HS-27A (cell line): ENCODE measurements around the gene APAF1.
"Not testable (repeated sequence)": the region's sequence is repeated elsewhere in the genome, so short reads cannot be mapped to it uniquely, and the experiment has no call there.

ENCODE experiments used
- DNase-seq: peaks from one replicate; pipeline ENCODE4 v3.0.0-alpha.2; 2012; ENCODE audit warnings: low read depth, missing footprints

The APAF1 gene

DNA sequence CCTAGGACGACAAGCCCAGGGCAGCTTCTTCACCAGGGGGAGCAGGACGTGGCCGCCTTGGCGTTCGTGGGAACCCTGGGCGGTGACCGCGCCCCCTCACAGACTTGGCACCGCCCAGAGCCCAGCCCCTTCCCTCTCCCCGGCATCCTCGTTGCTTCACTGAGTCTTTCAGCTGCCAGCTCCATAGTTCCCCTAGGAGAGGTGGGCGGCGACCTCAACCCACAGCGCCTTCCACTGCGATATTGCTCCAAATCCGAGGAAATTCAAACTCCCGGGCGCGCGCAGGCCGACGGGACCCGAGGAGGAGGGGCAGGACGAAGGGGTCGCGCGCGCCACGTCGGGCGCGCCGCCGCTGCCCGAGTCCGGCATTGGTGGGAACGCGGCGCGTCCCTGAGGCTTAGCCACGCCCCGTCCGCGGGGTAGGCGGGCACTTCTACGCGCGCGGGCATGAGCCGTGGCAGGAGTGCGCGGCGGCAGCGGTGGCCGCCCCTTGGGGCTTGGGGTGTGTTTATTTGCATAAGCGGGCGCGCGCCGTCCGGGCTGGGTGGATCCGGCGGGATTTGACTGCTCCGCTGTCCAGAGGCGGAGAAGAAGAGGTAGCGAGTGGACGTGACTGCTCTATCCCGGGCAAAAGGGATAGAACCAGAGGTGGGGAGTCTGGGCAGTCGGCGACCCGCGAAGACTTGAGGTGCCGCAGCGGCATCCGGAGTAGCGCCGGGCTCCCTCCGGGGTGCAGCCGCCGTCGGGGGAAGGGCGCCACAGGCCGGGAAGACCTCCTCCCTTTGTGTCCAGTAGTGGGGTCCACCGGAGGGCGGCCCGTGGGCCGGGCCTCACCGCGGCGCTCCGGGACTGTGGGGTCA is at the start of gene APAF1, which contains the start of gene IKBIP:
APAF1 (plus strand) TSS at position 579 of the 860 bp plus-strand sequence. CDS start 3,070 bp downstream, outside the sequence.
IKBIP (minus strand) TSS at position 77 of the 860 bp plus-strand sequence. CDS start 87 bp downstream, outside the sequence.
- peak; percentile 84 for DNase-seq

- not testable (repeated sequence) for DNase-seq
Measured at GRCh38 chr12:98597313-98597712, 47.8 kb upstream of the APAF1 start.

- no peak for DNase-seq
Measured at GRCh38 chr12:98601924-98602323, 43.2 kb upstream of the APAF1 start.

DNA sequence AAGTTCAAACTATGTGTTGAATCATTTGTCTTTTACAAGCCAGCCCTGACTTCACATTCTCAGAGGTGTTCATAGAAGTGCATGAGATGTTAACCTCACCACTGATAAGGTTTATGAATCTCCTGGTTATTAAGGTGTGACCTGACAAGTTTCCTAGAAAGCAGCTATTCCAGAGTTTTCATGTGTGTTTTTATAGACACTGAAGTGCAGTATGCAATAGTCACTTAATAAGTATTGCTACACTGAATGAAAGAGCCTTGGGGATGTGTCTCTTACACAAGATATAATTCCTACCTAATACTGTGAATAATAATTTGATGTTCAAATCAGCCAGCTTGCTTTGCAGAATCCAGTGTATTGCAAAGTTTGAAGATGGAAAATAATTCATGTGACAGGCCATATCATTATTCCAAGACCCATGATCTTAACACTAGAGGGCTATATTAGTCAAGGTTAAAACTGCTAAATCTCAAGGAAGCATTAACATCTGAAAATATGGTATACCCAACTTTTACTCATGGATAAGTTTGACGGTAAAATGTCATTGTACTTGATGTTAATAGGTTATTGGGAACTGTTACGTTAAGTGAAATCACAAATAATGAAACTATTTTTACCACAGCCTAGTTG is 38.6 kb upstream of the APAF1 start:
- no peak for DNase-seq

DNA sequence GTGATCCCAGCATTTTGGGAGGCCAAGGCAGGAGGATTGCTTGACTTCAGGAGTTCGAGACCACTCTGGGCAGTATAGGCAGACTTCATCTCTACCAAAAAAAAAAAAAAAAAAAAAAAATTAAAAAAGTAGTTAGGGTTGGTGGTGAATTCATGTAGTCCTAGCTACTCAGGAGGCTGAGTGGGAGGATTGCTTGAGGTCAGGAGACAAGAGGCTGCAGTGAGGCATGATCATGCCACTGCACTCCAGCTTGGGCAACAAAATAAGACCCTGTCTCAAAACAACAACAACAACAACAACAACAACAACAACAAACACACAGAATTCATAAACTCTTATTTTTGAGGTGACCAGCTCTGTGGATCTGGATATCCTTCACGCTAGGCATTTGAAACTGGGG is 34.5 kb upstream of the APAF1 start:
- no peak for DNase-seq

- DNase-seq: no peak
Measured at GRCh38 chr12:98612696-98613334, 32.3 kb upstream of the APAF1 start.

DNA sequence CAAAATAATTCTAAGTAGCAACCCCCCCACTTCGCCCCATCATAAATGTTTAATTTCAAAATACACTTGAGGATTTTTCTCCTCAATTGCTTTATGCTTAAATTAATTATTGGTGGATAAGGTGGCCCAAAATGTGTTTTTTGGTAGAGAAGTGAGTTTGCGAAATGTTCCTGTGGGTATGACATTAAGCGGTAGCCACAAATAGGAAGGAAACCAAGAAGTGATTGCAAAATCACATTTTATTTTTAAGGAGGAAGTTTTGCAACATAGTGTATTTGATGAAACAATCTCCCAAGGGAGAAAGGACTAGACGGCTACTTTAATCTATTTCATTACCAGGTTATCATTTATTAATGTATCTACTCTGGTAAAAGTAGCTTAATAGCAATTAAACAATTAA is 26.1 kb upstream of the APAF1 start:
- DNase-seq: no peak

- DNase-seq: peak; percentile 60
Measured at GRCh38 chr12:98635657-98636323, 9.3 kb upstream of the APAF1 start.

- no peak for DNase-seq
Measured at GRCh38 chr12:98637068-98637467, 8.0 kb upstream of the APAF1 start.

DNA sequence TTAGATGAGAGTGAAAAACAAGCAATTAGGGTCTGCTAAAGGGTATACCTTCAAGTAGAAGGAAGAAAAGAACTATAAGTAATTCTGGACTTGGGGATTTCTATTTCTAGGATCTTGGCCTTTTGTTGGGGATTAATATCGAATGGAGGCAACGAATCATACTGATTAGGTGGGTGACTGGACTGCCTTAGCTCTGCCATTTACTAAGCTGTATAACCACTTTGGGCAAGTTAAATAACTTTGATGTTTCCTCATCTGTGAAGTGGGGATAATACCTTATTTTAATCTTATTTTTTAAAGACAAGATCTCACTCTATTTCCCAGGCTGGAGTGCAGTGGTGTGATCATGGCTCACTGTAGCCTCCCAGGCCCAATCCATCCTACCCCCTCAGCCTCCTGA is 7.1 kb upstream of the APAF1 start:
- DNase-seq: no peak

DNA sequence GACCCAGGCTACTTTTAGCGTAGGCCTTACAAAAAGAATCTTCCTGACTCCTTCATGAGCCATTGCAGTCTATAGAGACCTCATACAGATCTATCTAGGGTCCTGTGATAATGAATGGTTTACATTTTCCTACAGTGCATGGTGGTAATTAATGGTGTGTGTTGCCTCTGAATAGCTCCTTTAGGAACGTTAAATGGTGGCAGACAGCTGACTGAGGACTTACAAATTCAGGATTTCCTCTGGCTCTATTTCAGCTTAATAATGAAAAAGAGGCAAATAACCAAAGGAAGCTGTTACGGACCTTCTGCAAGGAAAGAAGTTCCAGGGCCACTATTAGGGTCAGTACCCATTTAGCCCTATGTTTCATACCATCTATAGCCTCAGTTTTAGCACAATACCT is 5.6 kb upstream of the APAF1 start:
- no peak for DNase-seq

DNA sequence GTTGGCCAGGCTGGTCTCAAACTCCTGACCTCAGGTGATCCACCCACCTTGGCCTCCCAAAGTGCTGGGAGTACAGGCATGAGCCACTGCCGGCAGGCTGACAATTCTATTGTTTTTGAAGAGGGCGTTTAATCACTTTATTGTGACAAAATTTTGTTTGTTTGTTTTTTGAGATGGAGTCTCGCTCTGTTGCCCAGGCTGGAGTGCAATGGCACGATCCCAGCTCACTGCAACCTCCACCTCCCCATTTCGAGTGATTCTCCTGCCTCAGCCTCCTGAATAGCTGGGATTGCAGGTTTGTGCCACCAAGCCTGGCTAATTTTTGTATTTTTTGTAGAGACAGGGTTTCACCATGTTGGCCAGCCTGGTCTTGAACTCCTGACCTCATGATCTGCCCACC is 2.3 kb upstream of the APAF1 start:
- DNase-seq: not testable (repeated sequence)

- no peak for DNase-seq
Measured at GRCh38 chr12:98644433-98644711, 718 bp upstream of the APAF1 start.

GRCh38 chr12:98645572-98646067 is 530 bp downstream of the APAF1 start:
- no peak for DNase-seq

DNA sequence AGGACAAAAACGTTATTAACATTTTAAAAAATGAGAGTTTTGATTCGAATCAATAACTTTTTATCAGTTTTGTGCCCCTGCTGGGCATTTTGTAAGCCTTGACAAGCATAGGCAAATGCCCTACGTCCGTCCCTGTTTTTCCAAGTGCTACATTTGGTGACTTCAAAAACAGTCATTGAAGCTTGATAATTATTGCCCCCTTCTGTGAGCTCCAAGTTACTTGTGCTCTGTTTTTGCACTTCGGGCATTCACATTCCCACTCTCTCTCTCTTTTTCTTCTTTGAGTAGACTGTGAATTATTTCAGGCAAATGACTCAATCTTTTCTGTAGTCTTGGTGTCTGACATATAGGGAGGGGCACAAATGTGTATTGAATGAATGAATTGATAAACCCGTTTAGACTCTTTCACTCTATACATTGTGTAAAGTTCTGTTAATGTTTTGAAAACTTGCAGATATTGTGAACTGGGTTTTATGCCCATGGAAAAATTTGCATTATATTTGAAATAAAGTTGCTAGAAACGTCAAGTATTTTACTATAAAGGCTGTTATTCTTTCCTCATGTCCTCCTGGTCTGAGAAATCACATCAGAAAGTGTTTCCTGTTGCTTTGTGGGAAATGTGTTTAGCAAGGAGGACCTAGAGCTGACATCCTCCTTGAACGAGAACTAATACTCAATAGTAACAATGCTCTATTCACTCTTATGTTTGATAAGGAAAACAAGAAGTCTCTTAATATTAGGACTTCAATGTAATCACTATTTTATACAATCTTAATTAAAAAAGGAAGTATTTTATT is 1.4 kb downstream of the APAF1 start:
- no peak for DNase-seq

GRCh38 chr12:98651328-98651727 is 6.2 kb downstream of the APAF1 start:
- no peak for DNase-seq

- DNase-seq: no peak
Measured at GRCh38 chr12:98653866-98654493, 8.9 kb downstream of the APAF1 start.

DNA sequence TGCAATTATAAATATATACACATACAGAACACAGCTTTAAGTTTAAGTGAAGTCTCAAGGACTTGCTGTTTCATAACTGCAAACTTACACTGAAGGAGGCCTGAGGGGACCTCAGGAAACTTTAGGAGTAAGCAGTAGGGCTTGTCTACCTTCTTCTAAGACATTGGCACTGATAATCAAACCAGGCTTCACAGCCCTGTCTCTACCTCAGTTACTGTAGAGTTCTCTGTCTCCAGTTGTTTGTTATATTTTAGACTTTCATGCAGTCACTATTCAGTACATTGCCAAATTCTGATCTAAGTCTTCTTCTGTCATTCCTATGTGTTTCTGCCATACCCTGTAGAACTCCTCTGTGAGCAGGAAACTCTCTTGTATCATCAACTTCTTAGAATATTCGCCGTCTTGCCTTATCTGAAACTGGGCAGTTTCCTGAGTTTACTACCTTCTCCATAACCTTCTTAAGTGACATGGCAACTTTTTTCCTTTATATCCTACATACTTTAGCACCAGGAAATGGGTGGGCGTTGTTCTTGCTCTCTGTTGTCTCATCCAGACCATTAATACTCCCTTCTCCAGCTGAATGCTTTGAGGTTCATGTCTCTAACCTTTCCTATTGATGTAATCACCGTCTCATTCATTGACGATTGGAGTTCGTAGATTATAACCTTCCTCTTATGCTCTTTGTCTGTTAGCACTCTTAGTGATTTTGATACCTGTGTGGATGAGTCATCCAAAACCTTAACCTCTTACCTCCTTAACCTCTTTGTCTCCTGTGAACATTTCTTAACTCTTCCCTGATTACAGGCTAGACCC is 11.4 kb downstream of the APAF1 start:
- DNase-seq: no peak

DNA sequence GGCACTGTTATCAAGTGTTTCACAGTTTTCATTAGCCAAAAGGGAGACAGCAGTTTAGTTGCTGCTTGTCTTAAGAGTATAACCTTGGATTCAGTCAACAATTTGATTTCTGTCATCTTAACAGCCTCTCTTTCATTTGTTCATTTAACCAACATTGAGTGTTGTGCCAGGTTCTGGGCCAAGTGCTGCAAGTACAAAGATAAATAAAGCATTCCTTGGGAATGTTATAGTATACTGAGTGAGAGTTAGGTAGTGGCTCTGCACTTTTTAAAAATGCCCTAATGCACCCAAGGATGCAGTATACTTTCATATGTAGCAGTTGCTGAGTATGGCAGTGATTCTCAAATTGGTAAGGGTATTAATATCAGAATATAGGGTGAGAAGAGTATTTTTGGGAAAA is 15.4 kb downstream of the APAF1 start:
- no peak for DNase-seq

- DNase-seq: no peak
Measured at GRCh38 chr12:98669751-98670150, 24.7 kb downstream of the APAF1 start.
